Gastrocnemius medialis (tissue), 4 donors: ENCODE results near the gene PHF10. TPM values are rescaled to one million over a fixed set of nuclear protein-coding genes. Genes with fewer than 3 reads are reported as not detected.
A peak's percentile ranks its signal among the peaks of the same experiment; 100 is the strongest.

ENCODE experiments used
- ATAC-seq, 2 donors: fragments of 150-250 bp; one replicate each; pipeline ENCODE4 v1.9.1; 2016
- DNase-seq, 2 donors: peaks; one replicate each; pipeline ENCODE4 v3.0.0-alpha.2; 2019
- H3K27ac ChIP-seq, 4 donors: fragments of 200-600 bp; sonication (generic); 1 replicate in 1 of 4; 2 replicates in 3 of 4; pipeline ENCODE4 v1.5.1; 2016 to 2018; ENCODE audit warnings: mild to moderate bottlenecking in 2 of 4, moderate library complexity in 1 of 4
- H3K27me3 ChIP-seq, 3 donors: fragments of 200-600 bp; sonication (generic) in 2 of 3; 1 replicate in 1 of 3; 2 replicates in 2 of 3; pipeline versions ENCODE4 v1.5.1 to v1.6.0; 2016 to 2019; ENCODE audit warnings: mild to moderate bottlenecking in 1 of 3, moderate library complexity in 1 of 3
- H3K36me3 ChIP-seq, 2 donors: fragments of 200-600 bp; sonication (generic) in 1 of 2; one replicate each; pipeline ENCODE4 v1.5.1; 2017 to 2018
- H3K4me1 ChIP-seq, 2 donors: fragments of 200-600 bp; sonication (generic) in 1 of 2; one replicate each; pipeline ENCODE4 v1.5.1; 2016 to 2017; ENCODE audit warnings: mild to moderate bottlenecking in 2 of 2
- H3K4me3 ChIP-seq, 4 donors: fragments of 200-600 bp; sonication (generic) in 3 of 4; 1 replicate in 1 of 4; 2 replicates in 3 of 4; pipeline ENCODE4 v1.5.1; 2016 to 2019; ENCODE audit warnings: mild to moderate bottlenecking in 2 of 4
- H3K9me3 ChIP-seq, 3 donors: fragments of 200-600 bp; sonication (generic) in 2 of 3; 1 replicate in 1 of 3; 2 replicates in 2 of 3; pipeline ENCODE4 v1.5.1; 2016 to 2019
- CTCF ChIP-seq, 5 experiments: fragments of 450-650 bp in 3 of 5; fragments of 200-600 bp in 2 of 5; sonication (generic) in 2 of 5; IDR thresholded peaks in 4 of 5; conservative IDR thresholded peaks in 1 of 5; 1 replicate in 4 of 5; 2 replicates in 1 of 5; pipeline ENCODE4 v1.5.1; 2016 to 2019; ENCODE audit warnings: antibody characterized with exemption in 5 of 5, mild to moderate bottlenecking in 3 of 5, moderate library complexity in 3 of 5
- POLR2A ChIP-seq, 2 donors: fragments of 450-650 bp; IDR thresholded peaks; one replicate each; pipeline ENCODE4 v1.6.1; 2017; ENCODE audit warnings: antibody characterized with exemption in 2 of 2, mild to moderate bottlenecking in 2 of 2, moderate library complexity in 2 of 2
- in situ Hi-C, 4 donors: fragments of 200-750 bp; cut with MboI; loops; one replicate each; pipeline versions ENCODE4 v1.15.0 to v1.8.0; 2017; ENCODE audit warnings: low sequenced_read_pairs in 4 of 4
- intact Hi-C: fragments of 100-400 bp; cut with DNase I; formaldehyde crosslinking; loops from one replicate; pipeline ENCODE4 v1.15.1; 2023; ENCODE audit warnings: low total_unique reads
- total RNA-seq, 4 donors: library from RNA; depleted of rRNA; stranded (reverse); fragments of >200 nt; gene quantifications; one replicate each; pipeline versions ENCODE4 v1.1.0 to v1.2.3, GENCODE V29; 2016

The PHF10 gene
- total RNA-seq, 4 donors from 2014 or later: 40.1 to 58.1 (median 49.0) TPM

GRCh38 chr6:169763308-169763707, 39.0 kb upstream of the PHF10 start:
- intact Hi-C loops: no loop called here
- peak; percentile 24 to 53 for DNase-seq
- in situ Hi-C loops: no loop called here

GRCh38 chr6:169755162-169755561, 30.9 kb upstream of the PHF10 start:
- no peak for ATAC-seq
- no peak for DNase-seq
- in situ Hi-C loops (loop anchor here in 3 of 4 donors (10.0 kb wide), 1 partner anchor 800 kb away; the partner anchor contains the start of genes PSMB1 (in 3 of the 3) and TBP (in 3 of the 3)), intact Hi-C loops (no loop called here)
- Histone ChIP-seq H3K27me3 (no peaks in the 10 kb centered on the region), H3K36me3 (peaks cover 0 to 33% of the 10 kb centered on the region in 2 donors), H3K27ac (no peak overlapping the region), H3K4me1 (peaks cover 15 to 18% of the 10 kb centered on the region in 2 donors), H3K9me3 (no peaks in the 10 kb centered on the region), H3K4me3 (no peak overlapping the region)
- TF ChIP-seq CTCF (IDR thresholded peaks at IDR 0.05 in 4 of 5, conservative IDR thresholded peaks at IDR 0.05 in 1 of 5) (no peak), POLR2A (IDR thresholded peaks at IDR 0.05) (no peak)

More at GRCh38 chr6:169763308-169763707, 39.0 kb upstream of the PHF10 start:
- no peak overlapping the region for H3K4me3 ChIP-seq
- peaks cover 0 to 6% of the 10 kb centered on the region in 2 donors for H3K4me1 ChIP-seq
- ATAC-seq: peak in 1 of 2 donors; percentile 66
- H3K27me3 ChIP-seq: no peaks in the 10 kb centered on the region
- H3K27ac ChIP-seq: no peak overlapping the region
- TF ChIP-seq CTCF (IDR thresholded peaks at IDR 0.05 in 4 of 5, conservative IDR thresholded peaks at IDR 0.05 in 1 of 5) (no peak), POLR2A (IDR thresholded peaks at IDR 0.05) (no peak)
- H3K36me3 ChIP-seq: peaks cover 0 to 74% of the 10 kb centered on the region in 2 donors
- no peaks in the 10 kb centered on the region for H3K9me3 ChIP-seq

GRCh38 chr6:169752074-169752623, 27.8 kb upstream of the PHF10 start:
- Histone ChIP-seq H3K27ac (peak overlapping the region; percentile 91 to 94 (median 92)), H3K4me3 (peak overlapping the region; percentile 64 to 81 (median 70)), H3K36me3 (peaks cover 0 to 4% of the 10 kb centered on the region in 2 donors), H3K9me3 (no peaks in the 10 kb centered on the region), H3K4me1 (peaks cover 20% of the 10 kb centered on the region in 2 donors), H3K27me3 (no peaks in the 10 kb centered on the region)
- intact Hi-C loops: no loop called here
- TF ChIP-seq CTCF (IDR thresholded peaks at IDR 0.05 in 4 of 5, conservative IDR thresholded peaks at IDR 0.05 in 1 of 5) (no peak), POLR2A (IDR thresholded peaks at IDR 0.05) (no peak)
- DNase-seq (no peak), ATAC-seq (no peak)
- in situ Hi-C loops: loop anchor here in 3 of 4 donors (10.0 kb wide), 1 partner anchor 803 kb away; the partner anchor contains the start of genes PSMB1 (in 3 of the 3) and TBP (in 3 of the 3)

GRCh38 chr6:169751242-169752073, 27.2 kb upstream of the PHF10 start, which contains the start of the genes DYNLT2 and ERMARD:
DYNLT2 (minus strand) TSS chr6:169751572; CDS start chr6:169751458, 114 bp downstream.
ERMARD (plus strand) TSS chr6:169751622; CDS start chr6:169751658, 36 bp downstream.
- intact Hi-C loops: loop anchor here (1.0 kb wide), 3 partner anchors 28 to 803 kb away; partner anchors contain the start of genes C6orf120, TBP and WDR27
- H3K4me3 ChIP-seq: peak within 1 kb of the TSS; percentile 64 to 81 (median 70)
- in situ Hi-C loops: loop anchor here in 3 of 4 donors (10.0 kb wide), 1 partner anchor 803 kb away; the partner anchor contains the start of genes PSMB1 (in 3 of the 3) and TBP (in 3 of the 3)
- no peaks in the 10 kb centered on the region for H3K27me3 ChIP-seq
- no peaks in the 10 kb centered on the region for H3K36me3 ChIP-seq
- peak; percentile 39 to 59 (median 47) for TF ChIP-seq CTCF (IDR thresholded peaks at IDR 0.05 in 4 of 5, conservative IDR thresholded peaks at IDR 0.05 in 1 of 5)
- TF ChIP-seq POLR2A (IDR thresholded peaks at IDR 0.05): peak; percentile 81 to 89
- ATAC-seq (peak; percentile 97 to 98), DNase-seq (peak; percentile 85 to 93)
- no peaks in the 10 kb centered on the region for H3K9me3 ChIP-seq
- peak within 1 kb of the TSS; percentile 91 to 94 (median 92) for H3K27ac ChIP-seq
- peaks cover 20% of the 10 kb centered on the region in 2 donors for H3K4me1 ChIP-seq
